Endometrial microvascular endothelial cells (primary cell): ENCODE measurements around the gene PAF1. TPM values are rescaled to one million over a fixed set of nuclear protein-coding genes. Genes with fewer than 3 reads are reported as not detected.

Experiments used
- in situ Hi-C: cut with HindIII; loops from 2 replicates; pipeline ENCODE4 v1.10.0; 2017; ENCODE audit warnings: low sequenced_read_pairs, low pct_unique_long_range_greater_than_20kb; ENCODE audit errors: inconsistent ontology term
- total RNA-seq: library from RNA; depleted of rRNA; stranded (reverse); fragments of >200 nt; gene quantifications from one replicate; pipeline ENCODE4 v1.2.3, GENCODE V29; 2015; ENCODE audit errors: inconsistent ontology term

The PAF1 gene
- total RNA-seq, 1 donor from 2014 or later: 48.7 TPM

GRCh38 chr19:39339674-39340073 is 51.2 kb downstream of the PAF1 start:
- in situ Hi-C loops: no loop called here

GRCh38 chr19:39336483-39336882 is 54.4 kb downstream of the PAF1 start:
- in situ Hi-C loops: no loop called here

Other genes starting within 250 kb of the PAF1 start
- not detected for gene NCCRP1, start 194.1 kb downstream of the PAF1 start, total RNA-seq
- not detected for gene SYCN, start 186.8 kb downstream of the PAF1 start, total RNA-seq
- not detected for gene IFNL3, start 146.1 kb downstream of the PAF1 start, total RNA-seq
- not detected for gene IFNL4, start 142.2 kb downstream of the PAF1 start, total RNA-seq
- not detected for gene IFNL2, start 122.7 kb downstream of the PAF1 start, total RNA-seq
- not detected for gene IFNL1, start 94.7 kb downstream of the PAF1 start, total RNA-seq
- gene LRFN1, start 70.2 kb downstream of the PAF1 start, total RNA-seq: 0.74 TPM
- gene GMFG, start 55.1 kb downstream of the PAF1 start, total RNA-seq: 68.0 TPM
- gene SAMD4B, start 48.7 kb downstream of the PAF1 start, total RNA-seq: 87.2 TPM
- 23.0 TPM for gene MED29, start 272 bp upstream of the PAF1 start, total RNA-seq
- 2.8 TPM for gene ZFP36, start 15.7 kb upstream of the PAF1 start, total RNA-seq
- 12.8 TPM for gene PLEKHG2, start 21.6 kb upstream of the PAF1 start, total RNA-seq
- gene RPS16, start 44.8 kb upstream of the PAF1 start, total RNA-seq: 1,019 TPM
- gene SUPT5H, start 54.5 kb upstream of the PAF1 start, total RNA-seq: 64.7 TPM
- 102 TPM for gene TIMM50, start 89.7 kb upstream of the PAF1 start, total RNA-seq
- 0.19 TPM for gene DLL3, start 107.8 kb upstream of the PAF1 start, total RNA-seq
- not detected for gene SELENOV, start 124.0 kb upstream of the PAF1 start, total RNA-seq
- 2.3 TPM for gene EID2B, start 141.7 kb upstream of the PAF1 start, total RNA-seq
- 13.8 TPM for gene EID2, start 149.1 kb upstream of the PAF1 start, total RNA-seq
- gene LGALS13, start 211.4 kb upstream of the PAF1 start, total RNA-seq: not detected